WERI-Rb-1 (cell line): ENCODE measurements around the gene POLG2.

ENCODE experiments used
- DNase-seq: peaks from one replicate; pipeline ENCODE4 v3.0.0-alpha.2; 2020
- H3K27ac ChIP-seq: fragments of 250-450 bp; sonication (Bioruptor Pico); 2 replicates; pipeline ENCODE4 v1.5.1; 2020; ENCODE audit warnings: mild to moderate bottlenecking, moderate library complexity
- H3K27me3 ChIP-seq: fragments of 250-450 bp; sonication (Bioruptor Pico); 2 replicates; pipeline ENCODE4 v1.5.1; 2021; ENCODE audit warnings: mild to moderate bottlenecking, low read depth, moderate library complexity; ENCODE audit not compliant: insufficient read depth, severe bottlenecking
- H3K36me3 ChIP-seq: fragments of 250-450 bp; sonication (Bioruptor Pico); 2 replicates; pipeline ENCODE4 v1.5.1; 2020; ENCODE audit warnings: mild to moderate bottlenecking, moderate library complexity
- H3K4me3 ChIP-seq: 2 replicates; pipeline ENCODE4 v1.5.1; 2011; ENCODE audit warnings: low read depth, mild to moderate bottlenecking, control low read depth, low read length
- H3K9me3 ChIP-seq: fragments of 250-450 bp; sonication (Bioruptor Pico); 2 replicates; pipeline ENCODE4 v1.5.1; 2021; ENCODE audit warnings: mild to moderate bottlenecking, moderate library complexity; ENCODE audit not compliant: severe bottlenecking
- CTCF ChIP-seq: IDR thresholded peaks from 2 replicates; pipeline ENCODE4 v1.5.1; 2011; ENCODE audit warnings: low read depth, mild to moderate bottlenecking, control low read depth, inconsistent platforms, low read length

The POLG2 gene

GRCh38 chr17:64505340-64506200 lies 8.7 kb upstream of the POLG2 start:
- Histone ChIP-seq H3K27ac (peak overlapping the region; percentile 99), H3K27me3 (no peaks in the 10 kb centered on the region), H3K36me3 (peaks cover 77% of the 10 kb centered on the region), H3K4me3 (peak overlapping the region; percentile 93), H3K9me3 (no peaks in the 10 kb centered on the region)
- TF ChIP-seq CTCF, result no peak
- peak; percentile 86 for DNase-seq

GRCh38 chr17:64504769-64505339 lies 8.0 kb upstream of the POLG2 start:
- no peak for DNase-seq
- Histone ChIP-seq H3K36me3 (peaks cover 77% of the 10 kb centered on the region), H3K9me3 (no peaks in the 10 kb centered on the region), H3K27me3 (no peaks in the 10 kb centered on the region), H3K4me3 (peak overlapping the region; percentile 93), H3K27ac (peak overlapping the region; percentile 99)
- no peak for TF ChIP-seq CTCF

GRCh38 chr17:64503821-64504768 lies 7.2 kb upstream of the POLG2 start:
- no peak for DNase-seq
- H3K27me3 ChIP-seq, result no peaks in the 10 kb centered on the region
- peak overlapping the region; percentile 93 for H3K4me3 ChIP-seq
- H3K9me3 ChIP-seq, result no peaks in the 10 kb centered on the region
- H3K27ac ChIP-seq, result no peak overlapping the region
- TF ChIP-seq CTCF, result no peak
- H3K36me3 ChIP-seq, result peaks cover 77% of the 10 kb centered on the region

- Histone ChIP-seq H3K36me3 (peaks cover 79% of the 10 kb centered on the region), H3K27ac (no peak overlapping the region), H3K9me3 (no peaks in the 10 kb centered on the region), H3K4me3 (no peak overlapping the region), H3K27me3 (no peaks in the 10 kb centered on the region)
- TF ChIP-seq CTCF, result no peak
- DNase-seq, result no peak
Measured at GRCh38 chr17:64503341-64503740, 6.5 kb upstream of the POLG2 start.

- TF ChIP-seq CTCF, result no peak
- Histone ChIP-seq H3K27me3 (no peaks in the 10 kb centered on the region), H3K36me3 (peaks cover 77% of the 10 kb centered on the region), H3K9me3 (no peaks in the 10 kb centered on the region), H3K27ac (no peak overlapping the region), H3K4me3 (no peak overlapping the region)
- DNase-seq, result no peak
Measured at GRCh38 chr17:64502809-64503208, 6.0 kb upstream of the POLG2 start.
